A673 (cell line): ENCODE measurements around the gene PATJ. TPM values are rescaled to one million over a fixed set of nuclear protein-coding genes. Genes with fewer than 3 reads are reported as not detected.
A peak's percentile ranks its signal among the peaks of the same experiment; 100 is the strongest.

Source experiments
- BruUV-seq: library from RNA; stranded (reverse); fragments of 400-500 nt; replicated peaks from 2 replicates; lab custom pipeline; 2021; lab: Mats Ljungman, UMichigan
- CTCF ChIA-PET: fragments of 300-600 bp; sonication (Branson Sonifier 250); formaldehyde crosslinking; loops from one replicate; lab custom pipeline; 2022; ENCODE audit warnings: antibody characterized with exemption; lab: Charles Lee
- POLR2A ChIA-PET: fragments of 300-600 bp; sonication (Branson Sonifier 250); formaldehyde crosslinking; loops from one replicate; lab custom pipeline; 2022; ENCODE audit warnings: antibody characterized with exemption; ENCODE audit not compliant: low non-redundant PET; lab: Charles Lee
- DNase-seq: peaks from one replicate; pipeline ENCODE4 v3.0.0-alpha.2; 2015; ENCODE audit warnings: low spot score
- H3K27ac ChIP-seq: fragments of 200-600 bp; sonication (generic); 2 replicates; pipeline ENCODE4 v1.5.1; 2016; ENCODE audit warnings: mixed run types, low read depth, mild to moderate bottlenecking, mixed read lengths, antibody characterized with exemption, low read length; ENCODE audit not compliant: poor library complexity, severe bottlenecking
- H3K27me3 ChIP-seq: fragments of 200-600 bp; sonication (generic); replicated peaks from 2 replicates; pipeline ENCODE4 v1.6.1; 2017; ENCODE audit warnings: mixed run types, low read depth, mild to moderate bottlenecking, mixed read lengths, antibody characterized with exemption, low read length; ENCODE audit not compliant: insufficient read depth, poor library complexity
- H3K36me3 ChIP-seq: fragments of 200-600 bp; sonication (generic); 2 replicates; pipeline ENCODE4 v1.6.1; 2016; ENCODE audit warnings: mixed run types, mild to moderate bottlenecking, mixed read lengths, antibody characterized with exemption, low read length; ENCODE audit not compliant: insufficient read depth, poor library complexity, severe bottlenecking
- H3K4me1 ChIP-seq: fragments of 200-600 bp; sonication (generic); 2 replicates; pipeline ENCODE4 v1.6.1; 2017; ENCODE audit warnings: mixed run types, mild to moderate bottlenecking, mixed read lengths, antibody characterized with exemption, low read length; ENCODE audit not compliant: insufficient read depth, poor library complexity, severe bottlenecking
- H3K4me3 ChIP-seq: fragments of 200-600 bp; sonication (generic); 2 replicates; pipeline ENCODE4 v1.5.1; 2016; ENCODE audit warnings: low read depth, mixed run types, mild to moderate bottlenecking, mixed read lengths, low read length; ENCODE audit not compliant: poor library complexity, severe bottlenecking
- H3K9me3 ChIP-seq: fragments of 200-600 bp; sonication (generic); 2 replicates; pipeline ENCODE4 v1.6.1; 2016; ENCODE audit warnings: mixed run types, low read depth, mild to moderate bottlenecking, mixed read lengths, antibody characterized with exemption, low read length; ENCODE audit not compliant: poor library complexity, severe bottlenecking
- CTCF ChIP-seq: fragments of 300-800, 200-600 bp; sonication (generic); conservative IDR thresholded peaks from 2 replicates; pipeline ENCODE4 v1.5.1; 2017; ENCODE audit warnings: low read depth, mild to moderate bottlenecking, antibody characterized with exemption, low read length, moderate library complexity, mixed read lengths
- EZH2 ChIP-seq: fragments of 200-600 bp; sonication (generic); IDR thresholded peaks from 2 replicates; pipeline ENCODE4 v1.6.1; 2017; ENCODE audit warnings: borderline replicate concordance, low read depth, mild to moderate bottlenecking, mixed read lengths, antibody characterized with exemption, low read length; ENCODE audit not compliant: poor library complexity, severe bottlenecking
- intact Hi-C: fragments of 100-400 bp; cut with micrococcal nuclease; formaldehyde crosslinking; loops from one replicate; pipeline ENCODE4 v1.10.0; 2022; ENCODE audit not compliant: unreplicated experiment
- total RNA-seq: library from RNA; stranded (reverse); gene quantifications from 2 replicates; pipeline ENCODE4 v1.2.3, GENCODE V29; 2021

The PATJ gene
- total RNA-seq, 1 experiment from 2014 or later: 6.6 TPM

GRCh38 chr1:62062087-62062486 lies 319.8 kb downstream of the PATJ start:
- CTCF ChIA-PET: no interaction called here
- intact Hi-C loops: no loop called here

GRCh38 chr1:62064829-62065407 lies 322.6 kb downstream of the PATJ start:
- TF ChIP-seq EZH2 (no peak), CTCF (no peak)
- no peaks in the 10 kb centered on the region for H3K27me3 ChIP-seq
- peaks cover 5% of the 10 kb centered on the region for H3K9me3 ChIP-seq
- peaks cover 13% of the 10 kb centered on the region for H3K4me1 ChIP-seq
- peak; percentile 50 for DNase-seq
- POLR2A ChIA-PET: no interaction called here
- no TSS peak for BruUV-seq
- no peaks in the 10 kb centered on the region for H3K36me3 ChIP-seq
- intact Hi-C loops: loop anchor here (5.0 kb wide), 1 partner anchor 208 kb away; no protein-coding TSS in a partner anchor
- CTCF ChIA-PET: no interaction called here
- H3K27ac ChIP-seq: no peak overlapping the region
- H3K4me3 ChIP-seq: no peak overlapping the region

More at GRCh38 chr1:62062087-62062486, 319.8 kb downstream of the PATJ start:
- H3K36me3 ChIP-seq: no peaks in the 10 kb centered on the region
- peaks cover 5% of the 10 kb centered on the region for H3K9me3 ChIP-seq
- H3K27ac ChIP-seq: no peak overlapping the region
- H3K4me3 ChIP-seq: no peak overlapping the region
- H3K27me3 ChIP-seq: no peaks in the 10 kb centered on the region
- H3K4me1 ChIP-seq: peaks cover 16% of the 10 kb centered on the region
- no peak for TF ChIP-seq CTCF
- no peak for TF ChIP-seq EZH2
- POLR2A ChIA-PET: no interaction called here
- BruUV-seq: no TSS peak
- DNase-seq: peak; percentile 62

- POLR2A ChIA-PET: no interaction called here
- H3K9me3 ChIP-seq: peaks cover 5% of the 10 kb centered on the region
Observed at GRCh38 chr1:62066713-62067112, 324.4 kb downstream of the PATJ start.

More at GRCh38 chr1:62066713-62067112, 324.4 kb downstream of the PATJ start:
- Histone ChIP-seq H3K27ac (no peak overlapping the region), H3K4me3 (no peak overlapping the region), H3K4me1 (peaks cover 12% of the 10 kb centered on the region), H3K36me3 (no peaks in the 10 kb centered on the region), H3K27me3 (no peaks in the 10 kb centered on the region)
- BruUV-seq: no TSS peak
- TF ChIP-seq CTCF (no peak), EZH2 (no peak)
- no peak for DNase-seq
- intact Hi-C loops: loop anchor here (5.0 kb wide), 1 partner anchor 209 kb away; no protein-coding TSS in a partner anchor
- CTCF ChIA-PET: no interaction called here
